A673 (cell line): Measurements from ENCODE around the gene KLK14. TPM values are rescaled to one million over a fixed set of nuclear protein-coding genes. Genes with fewer than 3 reads are reported as not detected.
A peak's percentile ranks its signal among the peaks of the same experiment; 100 is the strongest.

ENCODE experiments used
- BruUV-seq: library from RNA; stranded (reverse); fragments of 400-500 nt; replicated peaks from 2 replicates; lab custom pipeline; 2021; lab: Mats Ljungman, UMichigan
- CTCF ChIA-PET: fragments of 300-600 bp; sonication (Branson Sonifier 250); formaldehyde crosslinking; loops from one replicate; lab custom pipeline; 2022; ENCODE audit warnings: antibody characterized with exemption; lab: Charles Lee
- POLR2A ChIA-PET: fragments of 300-600 bp; sonication (Branson Sonifier 250); formaldehyde crosslinking; loops from one replicate; lab custom pipeline; 2022; ENCODE audit warnings: antibody characterized with exemption; ENCODE audit not compliant: low non-redundant PET; lab: Charles Lee
- DNase-seq: peaks from one replicate; pipeline ENCODE4 v3.0.0-alpha.2; 2015; ENCODE audit warnings: low spot score
- H3K27ac ChIP-seq: fragments of 200-600 bp; sonication (generic); 2 replicates; pipeline ENCODE4 v1.5.1; 2016; ENCODE audit warnings: mixed run types, low read depth, mild to moderate bottlenecking, mixed read lengths, antibody characterized with exemption, low read length; ENCODE audit not compliant: poor library complexity, severe bottlenecking
- H3K27me3 ChIP-seq: fragments of 200-600 bp; sonication (generic); replicated peaks from 2 replicates; pipeline ENCODE4 v1.6.1; 2017; ENCODE audit warnings: mixed run types, low read depth, mild to moderate bottlenecking, mixed read lengths, antibody characterized with exemption, low read length; ENCODE audit not compliant: insufficient read depth, poor library complexity
- H3K36me3 ChIP-seq: fragments of 200-600 bp; sonication (generic); 2 replicates; pipeline ENCODE4 v1.6.1; 2016; ENCODE audit warnings: mixed run types, mild to moderate bottlenecking, mixed read lengths, antibody characterized with exemption, low read length; ENCODE audit not compliant: insufficient read depth, poor library complexity, severe bottlenecking
- H3K4me1 ChIP-seq: fragments of 200-600 bp; sonication (generic); 2 replicates; pipeline ENCODE4 v1.6.1; 2017; ENCODE audit warnings: mixed run types, mild to moderate bottlenecking, mixed read lengths, antibody characterized with exemption, low read length; ENCODE audit not compliant: insufficient read depth, poor library complexity, severe bottlenecking
- H3K4me3 ChIP-seq: fragments of 200-600 bp; sonication (generic); 2 replicates; pipeline ENCODE4 v1.5.1; 2016; ENCODE audit warnings: low read depth, mixed run types, mild to moderate bottlenecking, mixed read lengths, low read length; ENCODE audit not compliant: poor library complexity, severe bottlenecking
- H3K9me3 ChIP-seq: fragments of 200-600 bp; sonication (generic); 2 replicates; pipeline ENCODE4 v1.6.1; 2016; ENCODE audit warnings: mixed run types, low read depth, mild to moderate bottlenecking, mixed read lengths, antibody characterized with exemption, low read length; ENCODE audit not compliant: poor library complexity, severe bottlenecking
- EZH2 ChIP-seq: fragments of 200-600 bp; sonication (generic); IDR thresholded peaks from 2 replicates; pipeline ENCODE4 v1.6.1; 2017; ENCODE audit warnings: borderline replicate concordance, low read depth, mild to moderate bottlenecking, mixed read lengths, antibody characterized with exemption, low read length; ENCODE audit not compliant: poor library complexity, severe bottlenecking
- intact Hi-C: fragments of 100-400 bp; cut with micrococcal nuclease; formaldehyde crosslinking; loops from one replicate; pipeline ENCODE4 v1.10.0; 2022; ENCODE audit not compliant: unreplicated experiment
- total RNA-seq: library from RNA; stranded (reverse); gene quantifications from 2 replicates; pipeline ENCODE4 v1.2.3, GENCODE V29; 2021
- TF ChIP-seq, protein P1 (sequence below): fragments of 300-800, 200-600 bp; sonication (generic); conservative IDR thresholded peaks from 2 replicates; pipeline ENCODE4 v1.5.1; 2017; ENCODE audit warnings: low read depth, mild to moderate bottlenecking, antibody characterized with exemption, low read length, moderate library complexity, mixed read lengths

The KLK14 gene
- total RNA-seq, 1 experiment from 2014 or later: 1.2 TPM

DNA sequence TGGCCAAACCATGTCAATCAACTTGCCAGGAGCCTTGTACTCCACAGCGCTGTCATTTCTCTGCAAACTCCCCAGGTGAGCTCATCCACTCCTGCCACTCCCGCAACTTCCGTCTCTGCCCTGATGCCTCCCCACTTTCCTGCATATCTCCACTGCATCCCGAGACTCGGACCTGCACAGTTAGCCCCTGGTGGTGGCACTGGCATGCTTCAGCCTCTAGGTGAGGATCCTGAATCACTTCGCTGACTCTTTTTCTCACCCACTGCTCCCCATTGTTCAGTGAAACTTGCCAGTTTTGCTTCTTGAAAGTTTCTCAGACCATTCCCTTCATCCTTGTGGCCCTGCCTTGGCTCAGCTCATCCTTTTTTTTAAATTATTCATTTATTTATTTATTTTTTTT is 28.9 kb upstream of the KLK14 start:
- Histone ChIP-seq H3K9me3 (no peaks in the 10 kb centered on the region), H3K36me3 (no peaks in the 10 kb centered on the region), H3K4me3 (no peak overlapping the region), H3K4me1 (peaks cover 7% of the 10 kb centered on the region), H3K27ac (no peak overlapping the region), H3K27me3 (peaks cover 25% of the 10 kb centered on the region)
- no peak for DNase-seq
- ChIA-PET POLR2A (no interaction called here), CTCF (no interaction called here)
- intact Hi-C loops: no loop called here
- BruUV-seq: no TSS peak
- TF ChIP-seq, protein P1, sequence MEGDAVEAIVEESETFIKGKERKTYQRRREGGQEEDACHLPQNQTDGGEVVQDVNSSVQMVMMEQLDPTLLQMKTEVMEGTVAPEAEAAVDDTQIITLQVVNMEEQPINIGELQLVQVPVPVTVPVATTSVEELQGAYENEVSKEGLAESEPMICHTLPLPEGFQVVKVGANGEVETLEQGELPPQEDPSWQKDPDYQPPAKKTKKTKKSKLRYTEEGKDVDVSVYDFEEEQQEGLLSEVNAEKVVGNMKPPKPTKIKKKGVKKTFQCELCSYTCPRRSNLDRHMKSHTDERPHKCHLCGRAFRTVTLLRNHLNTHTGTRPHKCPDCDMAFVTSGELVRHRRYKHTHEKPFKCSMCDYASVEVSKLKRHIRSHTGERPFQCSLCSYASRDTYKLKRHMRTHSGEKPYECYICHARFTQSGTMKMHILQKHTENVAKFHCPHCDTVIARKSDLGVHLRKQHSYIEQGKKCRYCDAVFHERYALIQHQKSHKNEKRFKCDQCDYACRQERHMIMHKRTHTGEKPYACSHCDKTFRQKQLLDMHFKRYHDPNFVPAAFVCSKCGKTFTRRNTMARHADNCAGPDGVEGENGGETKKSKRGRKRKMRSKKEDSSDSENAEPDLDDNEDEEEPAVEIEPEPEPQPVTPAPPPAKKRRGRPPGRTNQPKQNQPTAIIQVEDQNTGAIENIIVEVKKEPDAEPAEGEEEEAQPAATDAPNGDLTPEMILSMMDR: 0 out of 2 replicates have a peak, but pooled peaks have one; percentile 10
- no peak for TF ChIP-seq EZH2

DNA sequence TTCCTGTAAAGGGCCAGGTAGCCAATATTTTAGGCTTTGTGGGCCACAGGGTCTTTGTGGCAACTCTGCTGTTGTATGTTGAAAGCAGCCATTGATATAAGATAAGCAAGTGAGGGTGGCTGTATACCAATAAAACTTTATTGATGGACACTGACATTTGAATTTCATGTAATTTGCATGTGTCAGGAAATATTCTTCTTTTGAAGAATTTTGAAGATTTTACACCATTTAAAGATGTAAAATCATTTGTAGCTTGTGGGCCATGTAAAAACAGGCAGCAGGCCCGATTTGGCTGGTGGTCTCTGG is 27.9 kb upstream of the KLK14 start:
- TF ChIP-seq, protein P1: no peak
- TF ChIP-seq EZH2: no peak
- H3K27ac ChIP-seq: no peak overlapping the region
- intact Hi-C loops: no loop called here
- peaks cover 7% of the 10 kb centered on the region for H3K4me1 ChIP-seq
- H3K9me3 ChIP-seq: no peaks in the 10 kb centered on the region
- H3K27me3 ChIP-seq: peaks cover 21% of the 10 kb centered on the region
- BruUV-seq: no TSS peak
- H3K4me3 ChIP-seq: no peak overlapping the region
- CTCF ChIA-PET: no interaction called here
- H3K36me3 ChIP-seq: no peaks in the 10 kb centered on the region
- POLR2A ChIA-PET: no interaction called here
- no peak for DNase-seq

DNA sequence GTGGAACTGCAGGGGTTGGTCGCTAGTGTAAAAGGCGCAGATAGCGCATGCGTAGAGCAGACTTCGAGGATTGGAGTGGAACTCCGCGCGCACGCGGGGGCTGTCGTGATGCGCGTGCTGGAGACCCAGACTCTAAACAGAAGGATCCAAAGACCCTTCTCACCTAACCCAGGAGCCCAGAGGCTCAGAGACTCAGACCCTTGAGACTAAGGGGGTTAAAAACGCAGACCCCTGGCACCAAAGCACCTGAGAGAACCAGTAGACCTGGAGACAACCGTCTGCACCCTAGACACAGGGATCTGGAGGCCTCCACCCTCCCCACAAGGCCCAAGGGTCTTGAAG is 26.1 kb upstream of the KLK14 start:
- POLR2A ChIA-PET: interaction anchor here (0.6 kb wide), 1 partner anchor 83 kb away, joined by 6 read pairs; no protein-coding TSS in a partner anchor
- Histone ChIP-seq H3K4me3 (peak overlapping the region; percentile 82), H3K4me1 (peaks cover 7% of the 10 kb centered on the region), H3K36me3 (no peaks in the 10 kb centered on the region), H3K27me3 (peaks cover 13% of the 10 kb centered on the region), H3K9me3 (no peaks in the 10 kb centered on the region), H3K27ac (no peak overlapping the region)
- intact Hi-C loops: no loop called here
- CTCF ChIA-PET: no interaction called here
- no peak for DNase-seq
- no TSS peak for BruUV-seq
- TF ChIP-seq, protein P1: no peak
- no peak for TF ChIP-seq EZH2
